T-helper 17 cell (primary cell): ENCODE results near the gene NTRK1. TPM values are rescaled to one million over a fixed set of nuclear protein-coding genes. Genes with fewer than 3 reads are reported as not detected.
A peak's percentile ranks its signal among the peaks of the same experiment; 100 is the strongest.

Experiments used
- ATAC-seq: fragments of 150-1000 bp; cut with Tn5 transposase; 2 replicates; pipeline ENCODE4 v1.10.0; 2021; ENCODE audit warnings: mild to moderate bottlenecking, moderate library complexity
- DNase-seq, 3 donors: peaks; one replicate each; pipeline versions ENCODE4 v3.0.0 to v3.0.0-alpha.2; 2020 to 2021
- H3K9me3 ChIP-seq: one replicate; pipeline ENCODE4 v1.7.0; 2013; ENCODE audit warnings: low read length, mild to moderate bottlenecking; ENCODE audit not compliant: control insufficient read depth, poor library complexity, severe bottlenecking
- H3K27ac Mint-ChIP-seq: one replicate; pipeline ENCODE4 v1.8.0; 2022; ENCODE audit warnings: mild to moderate bottlenecking, moderate library complexity, mixed read lengths
- H3K27me3 Mint-ChIP-seq: one replicate; pipeline ENCODE4 v1.8.0; 2022; ENCODE audit warnings: mixed read lengths
- H3K36me3 Mint-ChIP-seq: one replicate; pipeline ENCODE4 v1.8.0; 2022; ENCODE audit warnings: low read depth, mixed read lengths
- H3K4me1 Mint-ChIP-seq: one replicate; pipeline ENCODE4 v1.8.0; 2022; ENCODE audit warnings: mild to moderate bottlenecking, mixed read lengths
- H3K4me3 Mint-ChIP-seq: one replicate; pipeline ENCODE4 v1.8.0; 2022; ENCODE audit warnings: mild to moderate bottlenecking, moderate library complexity, mixed read lengths
- total RNA-seq, 4 donors: library from RNA in 2 of 4; stranded (reverse) in 2 of 4; gene quantifications; one replicate each; pipeline ENCODE4 v1.2.3 and lab custom pipeline; 2022 to 2026

The NTRK1 gene
- total RNA-seq, 2 donors from 2014 or later: 0.34 to 0.67 TPM

GRCh38 chr1:156881663-156882062 lies 21.0 kb downstream of the NTRK1 start:
- no peaks in the 10 kb centered on the region for H3K9me3 ChIP-seq
- peak overlapping the region; percentile 9 for H3K27ac Mint-ChIP-seq
- DNase-seq (no peak), ATAC-seq (no peak)
- peaks cover 90% of the 10 kb centered on the region for H3K27me3 Mint-ChIP-seq
- peaks cover 11% of the 10 kb centered on the region for H3K4me1 Mint-ChIP-seq
- H3K36me3 Mint-ChIP-seq: peaks cover 3% of the 10 kb centered on the region
- no peak overlapping the region for H3K4me3 Mint-ChIP-seq

GRCh38 chr1:156882543-156882942 lies 21.9 kb downstream of the NTRK1 start:
- peaks cover 11% of the 10 kb centered on the region for H3K4me1 Mint-ChIP-seq
- ATAC-seq: no peak
- peaks cover 88% of the 10 kb centered on the region for H3K27me3 Mint-ChIP-seq
- H3K36me3 Mint-ChIP-seq: peaks cover 3% of the 10 kb centered on the region
- no peak overlapping the region for H3K27ac Mint-ChIP-seq
- H3K4me3 Mint-ChIP-seq: no peak overlapping the region
- DNase-seq: no peak
- H3K9me3 ChIP-seq: no peaks in the 10 kb centered on the region

- Mint-ChIP-seq H3K36me3 (peaks cover 6% of the 10 kb centered on the region), H3K4me1 (peaks cover 11% of the 10 kb centered on the region), H3K27ac (no peak overlapping the region), H3K27me3 (peaks cover 85% of the 10 kb centered on the region), H3K4me3 (no peak overlapping the region)
- ATAC-seq: no peak
- DNase-seq: no peak
- no peaks in the 10 kb centered on the region for H3K9me3 ChIP-seq
These were observed 23.3 kb downstream of the NTRK1 start for GRCh38 chr1:156883919-156884318.

- peaks cover 88% of the 10 kb centered on the region for H3K27me3 Mint-ChIP-seq
- peaks cover 13% of the 10 kb centered on the region for H3K4me1 Mint-ChIP-seq
- no peak overlapping the region for H3K27ac Mint-ChIP-seq
- DNase-seq (no peak), ATAC-seq (no peak)
- H3K4me3 Mint-ChIP-seq: no peak overlapping the region
- no peaks in the 10 kb centered on the region for H3K9me3 ChIP-seq
- H3K36me3 Mint-ChIP-seq: peaks cover 7% of the 10 kb centered on the region
These were observed 24.0 kb downstream of the NTRK1 start for GRCh38 chr1:156884560-156885184.

GRCh38 chr1:156885314-156885713 lies 24.6 kb downstream of the NTRK1 start:
- peaks cover 88% of the 10 kb centered on the region for H3K27me3 Mint-ChIP-seq
- ATAC-seq (no peak), DNase-seq (no peak)

GRCh38 chr1:156885880-156886355 lies 25.3 kb downstream of the NTRK1 start:
- ATAC-seq (no peak), DNase-seq (no peak)
- Mint-ChIP-seq H3K4me3 (no peak overlapping the region), H3K27me3 (peaks cover 84% of the 10 kb centered on the region), H3K27ac (no peak overlapping the region), H3K4me1 (peaks cover 19% of the 10 kb centered on the region), H3K36me3 (peaks cover 7% of the 10 kb centered on the region)
- no peaks in the 10 kb centered on the region for H3K9me3 ChIP-seq

More at GRCh38 chr1:156885314-156885713, 24.6 kb downstream of the NTRK1 start:
- no peak overlapping the region for H3K27ac Mint-ChIP-seq
- peaks cover 7% of the 10 kb centered on the region for H3K36me3 Mint-ChIP-seq
- no peak overlapping the region for H3K4me3 Mint-ChIP-seq
- H3K9me3 ChIP-seq: no peaks in the 10 kb centered on the region
- H3K4me1 Mint-ChIP-seq: peaks cover 17% of the 10 kb centered on the region

- Mint-ChIP-seq H3K4me3 (no peak overlapping the region), H3K27ac (no peak overlapping the region), H3K36me3 (peaks cover 7% of the 10 kb centered on the region), H3K27me3 (peaks cover 76% of the 10 kb centered on the region), H3K4me1 (peaks cover 20% of the 10 kb centered on the region)
- ATAC-seq: no peak
- no peaks in the 10 kb centered on the region for H3K9me3 ChIP-seq
- no peak for DNase-seq
These were observed 26.1 kb downstream of the NTRK1 start for GRCh38 chr1:156886583-156887281.

- H3K4me1 Mint-ChIP-seq: peaks cover 22% of the 10 kb centered on the region
- H3K27ac Mint-ChIP-seq: no peak overlapping the region
- H3K27me3 Mint-ChIP-seq: peaks cover 70% of the 10 kb centered on the region
- peaks cover 7% of the 10 kb centered on the region for H3K36me3 Mint-ChIP-seq
- no peak overlapping the region for H3K4me3 Mint-ChIP-seq
- ATAC-seq (no peak), DNase-seq (no peak)
- no peaks in the 10 kb centered on the region for H3K9me3 ChIP-seq
These were observed 26.7 kb downstream of the NTRK1 start for GRCh38 chr1:156887317-156887716.

GRCh38 chr1:156887734-156888133 lies 27.1 kb downstream of the NTRK1 start:
- Mint-ChIP-seq H3K4me1 (peaks cover 23% of the 10 kb centered on the region), H3K27me3 (peaks cover 69% of the 10 kb centered on the region), H3K27ac (no peak overlapping the region), H3K4me3 (no peak overlapping the region), H3K36me3 (peaks cover 7% of the 10 kb centered on the region)
- no peak for ATAC-seq
- no peaks in the 10 kb centered on the region for H3K9me3 ChIP-seq
- no peak for DNase-seq

- Mint-ChIP-seq H3K36me3 (peaks cover 4% of the 10 kb centered on the region), H3K4me3 (peak overlapping the region; percentile 55), H3K27me3 (peaks cover 56% of the 10 kb centered on the region), H3K4me1 (peaks cover 21% of the 10 kb centered on the region), H3K27ac (peak overlapping the region; percentile 24)
- peak; percentile 27 for ATAC-seq
- DNase-seq: peak; percentile 26 to 35 (median 27)
- no peaks in the 10 kb centered on the region for H3K9me3 ChIP-seq
These were observed 29.3 kb downstream of the NTRK1 start for GRCh38 chr1:156889802-156890580.

GRCh38 chr1:156892190-156893047 lies 31.8 kb downstream of the NTRK1 start:
- ATAC-seq (peak; percentile 96), DNase-seq (peak; percentile 73 to 78 (median 75))
- H3K4me1 Mint-ChIP-seq: peaks cover 24% of the 10 kb centered on the region
- no peak overlapping the region for H3K27ac Mint-ChIP-seq
- H3K9me3 ChIP-seq: no peaks in the 10 kb centered on the region
- peak overlapping the region; percentile 80 for H3K4me3 Mint-ChIP-seq
- peaks cover 4% of the 10 kb centered on the region for H3K36me3 Mint-ChIP-seq
- peaks cover 53% of the 10 kb centered on the region for H3K27me3 Mint-ChIP-seq

- H3K27me3 Mint-ChIP-seq: peaks cover 57% of the 10 kb centered on the region
- DNase-seq (no peak), ATAC-seq (no peak)
- no peak within 1 kb of the TSS for H3K27ac Mint-ChIP-seq
- H3K4me1 Mint-ChIP-seq: peaks cover 28% of the 10 kb centered on the region
- peak within 1 kb of the TSS; percentile 80 for H3K4me3 Mint-ChIP-seq
- H3K9me3 ChIP-seq: no peaks in the 10 kb centered on the region
- H3K36me3 Mint-ChIP-seq: peaks cover 4% of the 10 kb centered on the region
These were observed 32.6 kb downstream of the NTRK1 start, which contains the start of gene PEAR1 for GRCh38 chr1:156893048-156893953. PEAR1 (plus strand) TSS chr1:156893718; CDS start chr1:156903927, 10,209 bp downstream.
